Duodenal mucosa (tissue), 2 donors: ENCODE data around the gene EFHD2.
"Not testable (repeated sequence)": the region's sequence is repeated elsewhere in the genome, so short reads cannot be mapped to it uniquely, and the experiment has no call there.

Experiments used
- H3K27ac ChIP-seq: one replicate; pipeline ENCODE4 v1.7.0; 2013; ENCODE audit warnings: low read depth, low read length
- H3K27me3 ChIP-seq, 2 donors: one replicate each; pipeline ENCODE4 v1.7.0; 2013; ENCODE audit warnings: low read length in 2 of 2, control low read depth in 1 of 2; ENCODE audit not compliant: insufficient read depth in 2 of 2, control insufficient read depth in 1 of 2
- H3K36me3 ChIP-seq, 2 donors: one replicate each; pipeline ENCODE4 v1.7.0; 2013; ENCODE audit warnings: low read length in 2 of 2, control low read depth in 1 of 2; ENCODE audit not compliant: insufficient read depth in 2 of 2, control insufficient read depth in 1 of 2
- H3K4me1 ChIP-seq, 2 donors: one replicate each; pipeline ENCODE4 v1.7.0; 2013; ENCODE audit warnings: low read length in 2 of 2, control low read depth in 1 of 2; ENCODE audit not compliant: insufficient read depth in 2 of 2, control insufficient read depth in 1 of 2
- H3K4me3 ChIP-seq, 2 donors: one replicate each; pipeline ENCODE4 v1.7.0; 2013; ENCODE audit warnings: low read length in 2 of 2, low read depth in 1 of 2
- H3K9ac ChIP-seq, 2 donors: one replicate each; pipeline ENCODE4 v1.7.0; 2013; ENCODE audit warnings: low read length in 2 of 2, low read depth in 1 of 2
- H3K9me3 ChIP-seq, 2 donors: one replicate each; pipeline ENCODE4 v1.7.0; 2013; ENCODE audit warnings: low read length in 2 of 2, control low read depth in 1 of 2; ENCODE audit not compliant: control insufficient read depth in 1 of 2

The EFHD2 gene

GRCh38 chr1:15378729-15379128 lies 31.0 kb upstream of the EFHD2 start:
- Histone ChIP-seq H3K36me3 (no peaks in the 10 kb centered on the region), H3K4me1 (no peaks in the 10 kb centered on the region), H3K9ac (no peak overlapping the region), H3K27me3 (no peaks in the 10 kb centered on the region), H3K27ac (no peak overlapping the region), H3K4me3 (no peak overlapping the region), H3K9me3 (no peaks in the 10 kb centered on the region)

- not testable (repeated sequence) for H3K9ac ChIP-seq, H3K27ac ChIP-seq, H3K36me3 ChIP-seq, H3K4me1 ChIP-seq, H3K9me3 ChIP-seq, H3K4me3 ChIP-seq, H3K27me3 ChIP-seq
Observed at GRCh38 chr1:15379151-15379550, 30.5 kb upstream of the EFHD2 start.

GRCh38 chr1:15380601-15381508 lies 28.8 kb upstream of the EFHD2 start:
- Histone ChIP-seq H3K4me1 (peaks cover 4 to 10% of the 10 kb centered on the region in 2 donors), H3K4me3 (no peak overlapping the region), H3K27ac (no peak overlapping the region), H3K27me3 (no peaks in the 10 kb centered on the region), H3K9me3 (no peaks in the 10 kb centered on the region), H3K36me3 (no peaks in the 10 kb centered on the region), H3K9ac (no peak overlapping the region)

- no peak overlapping the region for H3K9ac ChIP-seq
- no peak overlapping the region for H3K27ac ChIP-seq
- no peaks in the 10 kb centered on the region for H3K9me3 ChIP-seq
- H3K4me1 ChIP-seq = peaks cover 10% of the 10 kb centered on the region in 2 donors
- no peak overlapping the region for H3K4me3 ChIP-seq
- no peaks in the 10 kb centered on the region for H3K36me3 ChIP-seq
- no peaks in the 10 kb centered on the region for H3K27me3 ChIP-seq
Observed at GRCh38 chr1:15381805-15382204, 27.9 kb upstream of the EFHD2 start.

- no peak overlapping the region for H3K27ac ChIP-seq
- no peaks in the 10 kb centered on the region for H3K36me3 ChIP-seq
- H3K4me3 ChIP-seq = no peak overlapping the region
- peaks cover 10% of the 10 kb centered on the region in 2 donors for H3K4me1 ChIP-seq
- H3K27me3 ChIP-seq = no peaks in the 10 kb centered on the region
- no peaks in the 10 kb centered on the region for H3K9me3 ChIP-seq
- no peak overlapping the region for H3K9ac ChIP-seq
Observed at GRCh38 chr1:15382601-15383518, 26.8 kb upstream of the EFHD2 start.

- H3K36me3 ChIP-seq = no peaks in the 10 kb centered on the region
- no peak overlapping the region for H3K4me3 ChIP-seq
- H3K27ac ChIP-seq = no peak overlapping the region
- no peaks in the 10 kb centered on the region for H3K9me3 ChIP-seq
- H3K27me3 ChIP-seq = no peaks in the 10 kb centered on the region
- no peak overlapping the region for H3K9ac ChIP-seq
- H3K4me1 ChIP-seq = peaks cover 10% of the 10 kb centered on the region in 2 donors
Observed at GRCh38 chr1:15383810-15384209, 25.9 kb upstream of the EFHD2 start.

GRCh38 chr1:15384301-15384901 lies 25.3 kb upstream of the EFHD2 start:
- no peak overlapping the region for H3K27ac ChIP-seq

GRCh38 chr1:15385420-15385819 lies 24.3 kb upstream of the EFHD2 start:
- Histone ChIP-seq H3K9ac (no peak overlapping the region), H3K4me3 (no peak overlapping the region), H3K27me3 (no peaks in the 10 kb centered on the region), H3K9me3 (no peaks in the 10 kb centered on the region), H3K27ac (no peak overlapping the region), H3K4me1 (peaks cover 10% of the 10 kb centered on the region in 2 donors), H3K36me3 (no peaks in the 10 kb centered on the region)

More at GRCh38 chr1:15384301-15384901, 25.3 kb upstream of the EFHD2 start:
- H3K9ac ChIP-seq = peak overlapping the region in 1 of 2 donors; percentile 22
- no peaks in the 10 kb centered on the region for H3K27me3 ChIP-seq
- H3K36me3 ChIP-seq = no peaks in the 10 kb centered on the region
- no peaks in the 10 kb centered on the region for H3K9me3 ChIP-seq
- H3K4me3 ChIP-seq = peak overlapping the region; percentile 30 to 40
- peaks cover 10% of the 10 kb centered on the region in 2 donors for H3K4me1 ChIP-seq

GRCh38 chr1:15386164-15386749 lies 23.4 kb upstream of the EFHD2 start:
- H3K4me1 ChIP-seq = peaks cover 10% of the 10 kb centered on the region in 2 donors
- no peaks in the 10 kb centered on the region for H3K36me3 ChIP-seq
- H3K9me3 ChIP-seq = no peaks in the 10 kb centered on the region
- no peaks in the 10 kb centered on the region for H3K27me3 ChIP-seq
- no peak overlapping the region for H3K4me3 ChIP-seq
- H3K9ac ChIP-seq = no peak overlapping the region
- H3K27ac ChIP-seq = no peak overlapping the region
